ENCODE measurements around the gene VSIG10L. TPM values are rescaled to one million over a fixed set of nuclear protein-coding genes. Genes with fewer than 3 reads are reported as not detected.

The VSIG10L gene
- total RNA-seq, 1 donor from 2014 or later, result 0.51 TPM

DNA sequence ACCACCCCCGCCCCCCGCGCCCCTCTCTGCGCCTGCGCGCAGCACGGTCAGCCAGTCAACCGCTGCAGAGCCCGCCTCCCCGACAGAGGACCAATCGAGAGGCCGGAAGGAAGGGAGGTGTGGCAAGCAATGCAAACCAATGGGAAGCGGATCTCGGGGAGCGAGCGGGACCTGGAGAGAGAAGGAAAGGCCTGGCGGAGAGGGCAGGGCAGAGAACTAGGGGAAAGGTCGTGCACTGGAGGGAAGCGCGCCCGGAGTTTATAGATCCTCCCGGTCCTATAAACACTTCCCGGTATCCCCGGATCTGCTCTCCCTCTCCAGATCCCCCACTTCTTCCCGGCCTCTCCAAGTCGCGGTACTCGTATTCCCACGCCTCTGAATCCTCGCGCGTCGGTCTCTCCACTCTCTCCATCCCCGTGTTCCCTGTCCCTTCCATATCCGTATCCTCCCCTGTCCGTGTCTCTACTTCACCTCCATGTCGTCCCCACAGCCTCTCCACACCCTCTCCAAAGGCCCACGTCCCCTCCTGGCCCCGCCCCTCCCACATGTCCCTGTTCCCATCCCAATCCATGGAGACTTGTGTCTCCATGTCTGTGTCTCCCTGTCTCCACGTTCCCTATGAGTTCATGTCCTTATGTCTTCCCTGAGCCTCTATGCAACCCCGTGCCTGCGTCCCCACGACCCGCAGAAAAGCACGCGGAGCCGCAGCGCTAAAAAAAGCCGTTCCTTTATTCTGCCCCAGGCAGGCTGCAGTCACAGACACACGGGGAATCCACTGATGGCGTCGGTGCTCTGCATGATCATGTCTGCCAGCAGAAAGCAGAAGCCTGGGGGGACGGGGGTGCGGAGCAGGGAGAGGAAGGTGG, 24.7 kb upstream of the VSIG10L start:
- ATAC-seq (peak; percentile 83), DNase-seq (ENCODE audit: missing footprints) (peak; percentile 99)
- intact Hi-C loops (cut with DNase I), result loop anchor here (1.0 to 5.0 kb wide), 5 partner anchors 27 to 434 kb away; partner anchors contain the start of gene ZNF175

DNA sequence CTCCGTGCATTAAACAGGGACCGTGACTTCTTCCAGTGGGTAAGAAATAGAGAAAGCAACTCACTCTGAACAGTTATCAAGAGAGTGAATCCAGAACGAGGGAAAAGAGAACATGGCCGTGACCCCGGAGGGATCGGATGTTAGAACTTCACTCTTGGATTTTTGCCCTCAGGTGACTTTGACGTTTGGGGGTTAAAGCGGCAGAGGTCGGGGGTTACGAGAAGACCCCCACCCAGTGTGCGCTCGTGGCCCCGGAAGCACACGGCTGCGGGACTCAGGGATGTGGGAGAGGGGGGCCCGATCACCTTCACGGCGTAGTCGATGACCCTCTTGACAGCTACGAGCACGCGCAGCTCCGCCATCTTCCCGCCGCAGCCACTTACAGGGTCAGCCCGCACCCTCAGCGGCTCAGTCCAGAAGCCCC, 24.0 kb upstream of the VSIG10L start, which contains the start of gene ETFB:
Gene ETFB (minus strand): TSS at position 424 of the 424 bp plus-strand sequence. CDS start 62 bp downstream, at position 362.
- intact Hi-C loops (cut with DNase I), result loop anchor here (2.0 to 5.0 kb wide), 3 partner anchors 206 to 435 kb away; partner anchors contain the start of gene ZNF175
- DNase-seq (ENCODE audit: missing footprints) (no peak), ATAC-seq (no peak)

DNA sequence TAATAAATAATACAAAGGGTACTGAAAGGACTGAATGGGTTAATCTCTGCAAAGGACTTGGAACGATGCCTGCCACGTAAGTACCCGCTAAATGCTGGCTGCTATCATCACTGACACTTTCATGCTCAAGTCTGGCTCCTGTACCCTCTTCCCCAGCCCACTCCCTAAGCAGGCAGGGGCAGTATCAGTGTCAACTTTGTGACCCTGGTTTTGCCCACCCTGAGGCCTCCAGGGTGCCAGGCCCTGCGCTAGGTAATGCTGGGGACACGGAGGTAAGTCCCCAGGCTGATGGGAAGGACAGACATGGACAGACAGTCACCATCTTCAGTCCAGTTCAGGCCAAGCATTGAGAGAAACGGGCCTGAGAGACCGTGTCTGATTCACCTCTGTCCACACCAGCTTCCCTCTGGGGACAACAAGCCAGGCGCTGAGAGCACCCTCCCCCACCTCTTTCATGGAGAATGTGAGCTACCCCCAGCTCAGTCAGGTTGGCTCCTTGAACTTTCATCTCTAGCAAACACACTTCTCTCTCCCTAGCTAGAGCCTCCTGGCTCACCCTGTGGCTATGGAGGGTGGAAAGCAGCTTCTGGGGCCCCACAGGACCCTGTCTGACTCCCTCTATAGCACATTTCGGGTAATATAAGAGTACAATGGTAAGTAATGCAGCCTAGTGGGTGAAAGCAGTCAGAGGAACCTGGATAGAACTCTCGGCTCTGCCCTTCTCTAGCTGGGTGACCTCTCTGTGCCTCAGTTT, 23.4 kb upstream of the VSIG10L start:
- ATAC-seq (no peak), DNase-seq (ENCODE audit: missing footprints) (no peak)
- intact Hi-C loops (cut with DNase I), result loop anchor here (5.0 kb wide), 1 partner anchor 207 kb away; the partner anchor contains the start of gene ZNF175

DNA sequence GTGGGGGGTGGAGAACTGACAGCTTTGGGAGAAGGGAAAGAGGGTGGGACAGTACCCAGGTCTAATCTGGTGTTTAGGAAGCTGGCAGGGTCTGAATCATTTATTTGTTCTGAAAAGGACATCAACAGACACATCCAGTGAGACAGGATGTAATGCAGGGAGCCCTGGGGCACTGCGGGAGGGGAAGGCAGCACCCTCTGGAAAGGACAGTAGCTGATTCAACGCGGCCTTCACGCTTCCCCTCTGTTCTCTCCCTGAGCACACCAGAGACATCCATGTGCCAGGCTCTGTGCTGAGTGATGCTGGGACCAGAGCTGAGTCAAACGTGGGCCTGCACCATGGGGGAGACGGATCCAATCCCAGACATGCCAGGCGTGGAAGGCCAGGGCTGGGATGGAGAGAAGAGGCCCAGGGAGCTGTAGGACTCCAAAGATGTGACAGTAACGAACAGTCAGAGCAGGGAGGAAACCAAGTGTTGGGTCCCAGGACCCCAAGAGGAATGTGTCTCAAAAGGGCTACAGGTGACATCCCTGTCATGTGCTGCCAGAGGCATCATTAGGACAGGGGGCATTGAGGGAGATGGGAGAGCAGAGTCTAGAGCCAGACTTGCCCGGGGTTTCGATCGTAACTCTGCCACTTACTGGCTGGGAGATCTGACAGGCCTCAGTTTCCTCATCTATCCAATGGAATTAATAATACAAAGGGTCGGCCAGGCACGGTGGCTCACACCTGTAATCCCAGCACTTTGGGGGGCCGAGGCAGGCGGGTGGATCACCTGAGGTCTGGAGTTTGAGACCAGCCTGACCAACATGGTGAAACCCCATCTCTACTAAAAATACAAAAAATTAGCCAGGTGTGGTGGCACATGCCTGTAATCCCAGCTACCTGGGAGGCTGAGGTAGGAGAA, 22.5 kb upstream of the VSIG10L start:
- intact Hi-C loops (cut with DNase I), result loop anchor here (5.0 kb wide), 1 partner anchor 208 kb away; the partner anchor contains the start of gene ZNF175
- no peak for ATAC-seq
- DNase-seq (ENCODE audit: missing footprints), result no peak

DNA sequence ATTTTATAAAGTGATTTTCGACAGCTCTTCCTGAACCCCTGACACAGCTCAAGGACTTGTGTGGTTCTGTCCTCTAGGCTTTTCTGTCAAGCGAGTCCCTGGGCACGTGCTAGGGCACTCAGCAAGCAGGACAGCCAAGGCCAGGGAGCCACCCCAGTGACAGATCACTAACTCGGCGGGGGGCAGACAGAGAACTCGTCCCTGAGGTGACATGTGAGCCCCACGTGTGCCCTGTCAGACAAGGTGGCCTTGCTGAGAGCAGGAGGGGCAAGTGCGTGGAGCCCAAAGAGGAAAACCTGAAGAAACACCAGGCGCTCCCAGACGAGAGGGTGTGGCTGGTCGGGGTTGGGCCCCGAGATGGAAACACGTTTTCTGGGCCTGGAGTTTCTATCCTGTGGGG, 19.3 kb upstream of the VSIG10L start:
- intact Hi-C loops (cut with DNase I), result no loop called here
- ATAC-seq (no peak), DNase-seq (ENCODE audit: missing footprints) (no peak)

DNA sequence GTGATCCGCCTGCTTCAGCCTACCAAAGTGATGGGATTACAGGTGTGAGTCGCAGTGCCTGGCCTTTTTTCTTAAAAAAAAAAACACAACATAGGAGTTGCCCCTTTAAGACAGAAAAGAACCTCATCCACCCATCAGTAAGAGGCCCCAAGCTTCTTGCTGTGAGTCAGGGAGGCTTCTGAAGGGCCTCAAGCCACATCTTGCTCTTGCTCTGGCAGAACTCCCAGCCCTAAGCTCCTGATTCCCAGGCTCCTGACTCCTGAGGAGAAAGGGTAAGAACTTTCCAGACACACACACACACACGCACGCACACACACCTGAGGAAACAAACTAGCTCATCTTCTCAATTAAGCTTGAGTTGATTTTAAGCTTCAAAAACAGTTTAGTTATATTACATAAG, 17.4 kb upstream of the VSIG10L start:
- DNase-seq (ENCODE audit: missing footprints), result no peak
- intact Hi-C loops (cut with DNase I), result no loop called here
- ATAC-seq, result no peak

DNA sequence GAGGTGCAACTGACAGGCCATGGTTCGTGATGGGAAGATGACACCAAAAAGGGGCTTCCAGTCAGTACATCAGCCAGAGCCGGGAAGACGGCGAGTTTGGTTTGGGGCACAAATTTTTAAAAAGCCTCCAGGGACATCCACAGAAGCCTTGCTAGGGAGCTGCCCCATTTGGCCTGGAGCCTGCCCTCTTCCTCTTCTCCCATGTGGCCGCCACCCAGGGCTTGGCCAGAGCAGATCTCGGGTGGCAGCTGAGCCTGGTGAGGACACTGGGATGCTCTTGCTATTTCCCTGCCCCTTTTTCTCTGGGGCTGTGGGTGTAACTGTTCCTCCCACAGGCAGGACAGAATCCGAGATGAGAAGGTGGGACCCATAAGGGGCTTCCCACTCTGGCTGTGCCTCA, 16.0 kb upstream of the VSIG10L start:
- DNase-seq (ENCODE audit: missing footprints), result no peak
- ATAC-seq, result no peak
- intact Hi-C loops (cut with DNase I), result no loop called here

DNA sequence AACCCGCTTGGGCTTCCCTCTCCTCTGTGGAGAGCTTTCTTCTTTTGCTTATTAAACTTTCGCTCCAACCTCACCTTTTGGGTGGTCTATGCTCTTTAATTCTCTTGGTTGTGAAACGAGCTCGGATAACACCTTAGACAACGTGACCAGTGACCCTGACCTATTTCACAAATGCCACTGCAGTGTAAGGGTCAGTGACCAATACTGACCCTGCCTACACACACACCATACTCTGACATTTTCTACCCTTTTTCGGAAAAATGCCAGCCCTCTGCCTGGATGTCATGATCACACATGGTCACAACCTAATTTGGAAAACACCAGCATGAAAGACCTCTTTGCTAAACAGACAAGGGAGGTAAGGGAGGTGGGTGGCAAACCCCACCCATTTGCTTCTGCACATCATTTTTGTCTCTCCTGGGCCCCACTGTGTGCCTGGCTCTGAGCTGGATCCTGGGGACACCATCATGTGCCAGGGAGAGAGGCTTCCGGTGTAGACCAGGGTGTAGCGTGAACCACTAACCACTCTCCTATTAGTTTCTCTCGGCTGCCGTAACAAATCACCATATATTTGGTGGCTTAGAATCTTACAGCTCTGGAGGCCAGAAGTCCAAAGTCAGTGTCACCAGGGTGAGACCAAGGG, 14.3 kb upstream of the VSIG10L start:
- no peak for DNase-seq (ENCODE audit: missing footprints)
- no peak for ATAC-seq
- intact Hi-C loops (cut with DNase I), result no loop called here

DNA sequence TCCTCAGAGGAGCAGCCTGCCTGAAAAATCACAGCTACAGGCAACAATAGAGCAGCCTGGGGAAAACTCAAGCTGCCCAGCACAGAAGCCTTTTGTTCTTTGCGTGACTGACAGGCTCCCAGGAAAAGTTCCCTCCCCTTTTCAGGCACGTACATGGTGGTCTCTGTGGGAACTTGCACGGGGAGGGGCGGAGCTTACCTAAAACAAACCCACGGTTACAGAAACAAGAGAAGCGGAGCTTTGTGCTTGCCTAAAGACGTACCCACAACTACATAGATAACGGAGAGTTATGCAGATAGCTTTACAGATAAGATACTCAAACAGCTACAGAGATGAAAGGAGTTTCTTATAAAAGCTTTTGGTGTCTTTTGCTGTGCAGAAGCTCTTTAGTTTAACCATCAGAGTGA, 12.8 kb upstream of the VSIG10L start:
- intact Hi-C loops (cut with DNase I), result no loop called here
- DNase-seq (ENCODE audit: missing footprints) (no peak), ATAC-seq (no peak)

DNA sequence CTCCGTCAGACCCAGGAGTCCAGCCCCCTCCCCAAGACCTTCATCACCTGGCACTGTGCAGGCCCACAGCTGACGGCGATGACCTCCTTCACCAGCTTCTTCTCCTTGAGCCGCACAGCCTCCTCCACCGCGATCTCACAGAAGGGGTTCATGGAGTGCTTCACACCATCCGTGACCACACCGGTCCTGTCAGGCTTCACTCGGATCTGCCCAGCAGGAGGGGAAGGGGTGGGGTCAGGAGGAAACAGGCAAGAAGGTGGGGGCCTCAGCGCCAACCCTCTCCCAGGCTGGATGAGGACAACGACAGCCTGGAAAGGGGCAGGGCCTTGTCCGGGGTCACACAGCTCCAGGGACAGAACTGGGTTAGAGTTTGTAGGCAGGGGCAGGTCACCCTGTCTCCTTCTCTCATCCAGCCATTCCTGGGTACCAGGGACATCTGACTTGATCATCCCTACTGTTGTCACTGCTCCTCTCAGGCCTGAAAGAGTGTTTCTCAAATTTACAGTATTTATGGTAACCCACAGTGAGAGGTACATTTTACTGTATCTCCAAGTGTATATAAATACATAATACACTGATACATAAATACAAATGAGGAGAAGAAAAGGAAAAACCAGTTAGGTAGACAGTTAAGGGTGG, 12.3 kb upstream of the VSIG10L start:
- intact Hi-C loops (cut with DNase I), result no loop called here
- DNase-seq (ENCODE audit: missing footprints) (no peak), ATAC-seq (no peak)

DNA sequence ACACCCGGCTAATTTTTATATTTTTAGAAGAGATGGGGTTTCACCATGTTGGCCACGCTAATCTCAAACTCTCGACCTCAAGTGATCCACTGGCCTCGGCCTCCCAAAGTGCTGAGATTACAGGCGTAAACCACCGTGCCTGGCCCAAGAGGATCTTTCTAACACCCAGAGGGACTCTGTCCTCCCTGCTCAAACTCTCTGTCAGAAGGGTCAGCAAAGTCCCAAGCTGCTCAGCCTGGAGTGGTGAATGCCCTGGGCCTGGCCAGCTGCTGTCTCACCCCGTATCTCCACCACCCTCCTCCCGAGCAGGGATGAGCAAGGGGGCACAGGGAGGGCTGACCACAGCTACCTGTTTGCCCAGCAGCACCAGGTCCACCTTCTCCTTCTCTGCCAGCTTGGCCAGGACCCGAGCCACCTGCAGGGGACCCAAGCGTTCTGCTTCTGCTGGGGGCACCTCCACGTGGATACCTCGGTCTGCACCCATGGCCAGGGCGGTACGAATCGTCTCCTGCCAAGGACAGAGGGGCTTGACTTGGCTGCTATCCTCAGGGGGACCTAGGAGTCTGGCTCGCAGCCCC, 10.9 kb upstream of the VSIG10L start:
- no peak for ATAC-seq
- intact Hi-C loops (cut with DNase I), result no loop called here
- DNase-seq (ENCODE audit: missing footprints), result no peak

DNA sequence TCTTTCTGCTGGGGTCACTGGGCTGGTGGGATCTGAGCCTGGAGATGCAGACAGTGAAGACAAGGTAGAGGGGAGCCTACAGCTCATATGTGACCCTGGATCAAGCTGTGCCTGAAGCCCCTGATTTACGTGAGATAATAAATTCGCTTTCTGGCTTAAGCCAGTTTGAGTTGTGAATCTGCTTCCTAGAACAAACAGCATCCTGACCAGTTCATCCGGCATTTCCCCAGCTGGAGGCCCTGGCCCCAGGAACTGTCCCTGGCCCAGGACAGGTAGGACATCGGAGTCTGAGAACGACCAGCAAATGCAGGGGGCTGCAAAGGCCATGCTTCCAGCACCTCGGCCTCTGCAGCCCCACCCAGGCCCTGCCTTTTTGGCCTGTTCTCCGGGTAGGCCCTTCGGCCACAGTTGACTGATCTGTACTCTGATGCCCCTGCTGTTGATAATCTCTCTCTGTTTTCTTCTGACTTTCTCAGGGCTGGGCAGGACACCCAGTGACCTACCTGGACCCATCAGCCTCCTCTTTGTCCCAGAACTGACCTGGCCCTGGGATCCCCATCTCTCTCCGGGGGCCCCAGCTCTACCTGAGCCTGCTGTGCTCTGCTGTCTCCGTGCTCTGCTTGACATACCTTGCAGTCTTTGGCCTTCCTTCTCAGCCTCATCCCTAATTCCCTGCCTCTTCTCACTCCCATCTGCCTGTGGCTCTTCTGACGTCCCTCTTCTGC, 9.5 kb upstream of the VSIG10L start:
- no peak for DNase-seq (ENCODE audit: missing footprints)
- intact Hi-C loops (cut with DNase I), result no loop called here
- ATAC-seq, result no peak

DNA sequence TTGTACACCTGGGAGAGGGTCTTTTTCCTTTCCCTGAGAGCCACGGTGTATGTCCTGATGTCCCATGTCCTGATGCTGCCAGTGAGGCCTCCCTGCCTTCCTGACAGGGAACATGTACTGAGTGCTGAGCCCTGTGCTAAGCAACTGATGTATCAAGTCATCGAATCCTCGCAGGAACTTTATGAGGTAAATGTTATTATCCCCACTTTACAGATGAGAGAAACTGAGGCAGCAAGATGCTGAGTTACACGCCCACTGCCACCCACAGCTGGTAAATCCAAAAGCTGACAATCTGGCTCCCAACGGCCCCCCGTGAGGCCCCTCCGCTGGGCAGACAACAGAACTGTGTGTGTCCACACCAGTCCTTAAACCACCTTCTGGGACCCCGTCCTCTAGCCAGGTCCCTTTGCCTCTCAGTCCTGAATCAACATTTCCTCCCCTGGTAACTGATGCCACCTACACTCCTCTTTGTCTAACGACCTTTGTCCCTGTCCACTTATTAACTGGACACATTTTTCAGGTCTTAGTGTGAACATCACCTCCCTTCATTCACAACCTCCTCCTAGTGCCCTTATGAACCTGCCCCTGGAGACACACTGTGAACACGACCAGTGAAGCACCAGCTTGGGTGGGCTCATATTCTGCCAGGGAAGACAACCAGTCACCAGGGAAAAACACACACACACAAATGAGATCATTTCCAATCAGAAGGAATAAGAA, 5.4 kb upstream of the VSIG10L start:
- intact Hi-C loops (cut with DNase I), result no loop called here
- no peak for ATAC-seq
- no peak for DNase-seq (ENCODE audit: missing footprints)

DNA sequence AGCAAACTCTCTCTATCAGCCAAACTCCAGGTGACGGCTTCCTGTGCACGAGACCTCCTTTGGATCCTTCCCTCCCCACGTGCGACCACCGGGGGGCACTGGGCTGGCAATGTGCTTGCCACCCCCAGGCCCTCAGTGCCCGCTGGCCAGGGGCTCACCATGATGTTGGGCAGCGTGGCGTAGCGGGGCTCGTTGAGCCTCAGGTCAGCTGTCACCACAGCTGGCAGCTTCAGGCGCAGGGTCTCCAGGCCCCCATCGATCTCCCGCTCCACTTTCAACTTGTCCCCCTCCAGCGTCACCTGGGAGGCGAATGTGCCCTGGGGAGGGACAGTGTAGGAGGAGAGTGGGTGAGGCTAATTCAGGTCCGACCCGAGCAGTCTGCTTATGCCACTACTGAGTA, 4.8 kb upstream of the VSIG10L start:
- DNase-seq (ENCODE audit: missing footprints) (no peak), ATAC-seq (no peak)
- intact Hi-C loops (cut with DNase I), result no loop called here

DNA sequence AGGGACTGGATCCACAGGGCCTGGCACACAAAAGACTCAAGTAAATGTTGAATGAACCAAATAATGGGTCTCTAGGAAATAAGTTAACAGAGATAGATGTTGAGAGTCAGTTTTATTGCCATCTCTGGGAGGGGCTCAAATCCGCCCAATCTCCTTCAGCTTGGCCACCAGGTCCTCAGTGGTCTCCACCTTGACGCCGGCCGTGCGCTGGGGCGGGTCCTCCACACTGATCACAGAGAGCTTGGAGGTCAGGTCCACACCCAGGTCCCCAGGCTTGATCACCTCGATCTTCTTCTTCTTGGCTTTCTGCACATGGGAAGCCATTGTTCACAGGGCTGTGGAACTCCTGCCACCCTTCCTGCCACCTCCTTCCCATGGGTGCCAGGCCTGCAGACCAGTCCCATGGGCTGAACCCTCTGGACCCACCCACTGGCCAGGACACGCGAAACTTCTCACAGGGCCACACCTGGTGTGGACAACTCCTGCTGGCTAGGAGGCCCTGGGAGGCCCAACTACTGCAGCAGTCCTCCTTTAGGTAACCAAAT, 3.2 kb upstream of the VSIG10L start:
- no peak for DNase-seq (ENCODE audit: missing footprints)
- no peak for ATAC-seq
- intact Hi-C loops (cut with DNase I), result no loop called here

All from Right ventricle myocardium inferior (tissue), 1 donor.